Measurements from ENCODE around the gene IFT52. TPM values are rescaled to one million over a fixed set of nuclear protein-coding genes. Genes with fewer than 3 reads are reported as not detected.
"Not testable (repeated sequence)": the region's sequence is repeated elsewhere in the genome, so short reads cannot be mapped to it uniquely, and the experiment has no call there.

The IFT52 gene
- total RNA-seq, 1 experiment from 2014 or later, result 23.0 TPM

- no peaks in the 10 kb centered on the region for H3K27me3 ChIP-seq (ENCODE audit: low read length)
- TF ChIP-seq CTCF (conservative IDR thresholded peaks at IDR 0.05; ENCODE audit: low read depth, low read length), result no peak
- no peak for TF ChIP-seq EZH2 (IDR thresholded peaks at IDR 0.05; ENCODE audit: low read length, unreplicated experiment)
- TF ChIP-seq EZH2phosphoT487 (IDR thresholded peaks at IDR 0.05; ENCODE audit: borderline replicate concordance, low read length), result no peak
- peaks cover 11% of the 10 kb centered on the region for H3K79me2 ChIP-seq (ENCODE audit: low read length)
- no peaks in the 10 kb centered on the region for H3K9me3 ChIP-seq (ENCODE audit: low read length)
- H3K36me3 ChIP-seq (ENCODE audit: low read depth, low read length), result no peaks in the 10 kb centered on the region
- no peaks in the 10 kb centered on the region for H3F3A ChIP-seq (ENCODE audit: low read length, unreplicated experiment)
- H3K4me2 ChIP-seq (ENCODE audit: low read length), result no peak overlapping the region
- intact Hi-C loops (cut with micrococcal nuclease), result no loop called here
- POLR2A ChIA-PET (ENCODE audit: unreplicated experiment), result no interaction called here
- H3K27ac ChIP-seq (ENCODE audit: low read length), result no peak overlapping the region
- CTCF ChIA-PET, result no interaction called here
- no peak for DNase-seq
- no peak for ATAC-seq
- H3K4me3 ChIP-seq (ENCODE audit: low read length), result no peak overlapping the region
- BruUV-seq (replicated peaks), result no TSS peak
- no peaks in the 10 kb centered on the region for H3K9me2 ChIP-seq (replicated peaks; ENCODE audit: low read length)
- H2AFZ ChIP-seq (ENCODE audit: low read length), result no peak overlapping the region
- H4K20me1 ChIP-seq (ENCODE audit: low read length), result no peaks in the 10 kb centered on the region
- peaks cover 10% of the 10 kb centered on the region; the same call in 1 of the 2 replicates for H3K4me1 ChIP-seq (ENCODE audit: insufficient read depth, low read length)
- H3K9ac ChIP-seq (ENCODE audit: low read length), result no peak overlapping the region
Measured at GRCh38 chr20:43653966-43654365, 63.2 kb downstream of the IFT52 start.

DNA sequence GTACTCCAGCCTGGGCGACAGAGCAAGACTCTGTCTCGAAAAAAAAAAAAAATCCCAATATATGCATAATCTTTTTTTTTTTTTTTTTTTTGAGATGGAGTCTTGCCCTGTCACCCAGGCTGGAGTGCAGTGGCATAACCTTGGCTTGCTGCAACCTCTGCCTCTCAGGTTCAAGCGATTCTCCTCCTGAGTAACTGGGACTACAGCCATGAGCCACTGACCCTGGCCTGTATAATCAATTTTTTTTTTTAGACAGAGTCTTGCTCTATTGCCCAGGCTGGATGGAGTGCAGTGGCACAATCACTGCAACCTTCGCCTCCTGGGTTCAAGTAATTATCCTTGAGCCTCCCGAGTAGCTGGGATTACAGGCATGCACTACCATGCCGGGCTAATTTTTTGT, 64.4 kb downstream of the IFT52 start:
- BruUV-seq (replicated peaks); H3K36me3 ChIP-seq (ENCODE audit: low read depth, low read length); CTCF ChIA-PET; H3K4me2 ChIP-seq (ENCODE audit: low read length); DNase-seq; H4K20me1 ChIP-seq (ENCODE audit: low read length); H3K9ac ChIP-seq (ENCODE audit: low read length); H2AFZ ChIP-seq (ENCODE audit: low read length); H3K9me3 ChIP-seq (ENCODE audit: low read length); ATAC-seq; H3K9me2 ChIP-seq (replicated peaks; ENCODE audit: low read length); H3K4me3 ChIP-seq (ENCODE audit: low read length); H3F3A ChIP-seq (ENCODE audit: low read length, unreplicated experiment); H3K27me3 ChIP-seq (ENCODE audit: low read length); H3K27ac ChIP-seq (ENCODE audit: low read length); POLR2A ChIA-PET (ENCODE audit: unreplicated experiment); intact Hi-C loops (cut with micrococcal nuclease); H3K4me1 ChIP-seq (ENCODE audit: insufficient read depth, low read length): not testable (repeated sequence)
- peaks cover 11% of the 10 kb centered on the region for H3K79me2 ChIP-seq (ENCODE audit: low read length)

DNA sequence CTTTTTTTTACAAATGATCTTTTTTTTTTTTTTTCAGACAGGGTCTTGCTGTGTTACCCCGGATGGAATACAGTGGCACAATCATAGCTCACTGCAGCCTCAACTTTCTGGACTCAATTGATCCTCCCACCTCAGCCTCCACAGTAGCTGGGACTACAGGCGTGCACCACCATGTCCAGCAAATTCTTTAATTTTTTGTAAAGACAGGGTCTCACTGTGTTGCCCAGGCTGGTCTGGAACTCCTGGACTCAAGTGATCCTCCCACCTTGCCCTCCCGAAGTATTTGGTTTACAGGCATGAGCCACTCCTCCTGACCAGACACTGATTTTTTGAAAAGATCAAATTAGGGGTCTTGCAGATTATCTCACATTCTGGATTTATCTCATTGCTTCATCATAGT, 65.2 kb downstream of the IFT52 start:
- H3K4me1 ChIP-seq (ENCODE audit: insufficient read depth, low read length), result peaks cover 10% of the 10 kb centered on the region; the same call in 1 of the 2 replicates
- H3K27me3 ChIP-seq (ENCODE audit: low read length), result no peaks in the 10 kb centered on the region
- intact Hi-C loops (cut with micrococcal nuclease), result no loop called here
- no peak overlapping the region for H3K27ac ChIP-seq (ENCODE audit: low read length)
- peaks cover 11% of the 10 kb centered on the region for H3K79me2 ChIP-seq (ENCODE audit: low read length)
- H3K9me3 ChIP-seq (ENCODE audit: low read length), result no peaks in the 10 kb centered on the region
- ChIA-PET CTCF (no interaction called here), POLR2A (ENCODE audit: unreplicated experiment) (interaction anchor here (0.6 kb wide), 1 partner anchor 142 kb away, joined by 5 read pairs; no protein-coding TSS in a partner anchor)
- H3K4me3 ChIP-seq (ENCODE audit: low read length), result no peak overlapping the region
- no peak overlapping the region for H3K9ac ChIP-seq (ENCODE audit: low read length)
- no peaks in the 10 kb centered on the region for H3K36me3 ChIP-seq (ENCODE audit: low read depth, low read length)
- ATAC-seq, result no peak
- H3K4me2 ChIP-seq (ENCODE audit: low read length), result peak overlapping the region; percentile 100; the same call in 1 of the 2 replicates
- BruUV-seq (replicated peaks), result no TSS peak
- H3K9me2 ChIP-seq (replicated peaks; ENCODE audit: low read length), result no peaks in the 10 kb centered on the region
- DNase-seq, result no peak
- no peaks in the 10 kb centered on the region for H3F3A ChIP-seq (ENCODE audit: low read length, unreplicated experiment)
- no peaks in the 10 kb centered on the region for H4K20me1 ChIP-seq (ENCODE audit: low read length)
- TF ChIP-seq CTCF (conservative IDR thresholded peaks at IDR 0.05; ENCODE audit: low read depth, low read length) (no peak), EZH2phosphoT487 (IDR thresholded peaks at IDR 0.05; ENCODE audit: borderline replicate concordance, low read length) (no peak), EZH2 (IDR thresholded peaks at IDR 0.05; ENCODE audit: low read length, unreplicated experiment) (no peak)
- no peak overlapping the region for H2AFZ ChIP-seq (ENCODE audit: low read length)

Data from PC-3 (cell line).